Thyroid gland (tissue), 4 donors: ENCODE measurements around the gene CRYAA.

Experiments used
- POLR2A ChIP-seq, 2 donors: fragments of 450-650 bp; IDR thresholded peaks; one replicate each; pipeline ENCODE4 v1.6.1; 2017; ENCODE audit warnings: antibody characterized with exemption in 2 of 2, mild to moderate bottlenecking in 2 of 2, moderate library complexity in 1 of 2
- TF ChIP-seq, protein P1 (sequence below), 6 experiments: fragments of 200-600 bp in 3 of 6; fragments of 450-650 bp in 3 of 6; sonication (generic) in 3 of 6; IDR thresholded peaks; one replicate each; pipeline ENCODE4 v1.5.1; 2016 to 2019; ENCODE audit warnings: antibody characterized with exemption in 6 of 6, mild to moderate bottlenecking in 2 of 6, inconsistent platforms in 1 of 6, moderate library complexity in 1 of 6

DNA sequence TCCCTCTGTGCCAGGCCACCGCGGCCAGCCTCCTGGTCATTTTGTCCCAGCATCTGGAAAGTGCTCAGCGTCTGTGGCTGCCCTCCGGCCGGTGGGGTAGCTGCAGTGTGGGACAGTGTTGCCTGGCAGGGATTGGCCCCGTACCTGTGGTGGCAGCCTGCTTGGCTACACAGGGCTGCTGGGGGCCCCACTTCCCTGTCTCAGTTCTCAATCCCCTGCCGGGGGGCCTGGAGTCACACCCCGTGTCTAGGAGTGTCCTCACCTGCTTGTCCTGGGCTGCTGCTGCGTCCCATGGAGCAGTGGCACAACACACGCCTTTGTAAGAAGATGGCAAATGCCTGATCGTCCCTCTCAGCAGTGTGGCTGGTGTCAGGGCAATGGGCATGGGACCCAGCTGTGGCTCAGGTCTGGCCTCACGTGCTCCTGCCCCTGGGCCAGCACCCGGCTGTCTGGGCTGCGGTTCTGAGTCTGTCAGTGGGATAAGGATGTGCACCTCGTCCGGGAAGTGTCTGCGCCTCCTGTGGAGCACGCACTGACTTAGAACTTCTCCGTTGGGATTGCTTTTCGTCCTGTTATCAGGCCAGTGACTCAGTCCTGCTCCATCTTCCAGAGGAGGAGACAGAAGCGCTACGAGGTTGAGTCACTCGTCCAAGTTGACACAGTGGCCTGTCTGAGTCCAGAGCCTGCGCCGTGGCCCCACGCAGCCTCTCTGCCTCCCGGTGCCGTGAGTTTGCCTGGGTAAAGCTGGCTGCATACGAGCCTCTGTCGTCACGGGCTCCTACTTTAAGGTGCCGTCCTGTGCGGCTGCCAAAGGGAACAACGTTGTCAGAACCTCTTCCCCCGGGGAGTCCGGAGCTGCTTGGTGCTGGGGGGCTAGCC, 41.0 kb downstream of the CRYAA start:
- TF ChIP-seq, protein P1, sequence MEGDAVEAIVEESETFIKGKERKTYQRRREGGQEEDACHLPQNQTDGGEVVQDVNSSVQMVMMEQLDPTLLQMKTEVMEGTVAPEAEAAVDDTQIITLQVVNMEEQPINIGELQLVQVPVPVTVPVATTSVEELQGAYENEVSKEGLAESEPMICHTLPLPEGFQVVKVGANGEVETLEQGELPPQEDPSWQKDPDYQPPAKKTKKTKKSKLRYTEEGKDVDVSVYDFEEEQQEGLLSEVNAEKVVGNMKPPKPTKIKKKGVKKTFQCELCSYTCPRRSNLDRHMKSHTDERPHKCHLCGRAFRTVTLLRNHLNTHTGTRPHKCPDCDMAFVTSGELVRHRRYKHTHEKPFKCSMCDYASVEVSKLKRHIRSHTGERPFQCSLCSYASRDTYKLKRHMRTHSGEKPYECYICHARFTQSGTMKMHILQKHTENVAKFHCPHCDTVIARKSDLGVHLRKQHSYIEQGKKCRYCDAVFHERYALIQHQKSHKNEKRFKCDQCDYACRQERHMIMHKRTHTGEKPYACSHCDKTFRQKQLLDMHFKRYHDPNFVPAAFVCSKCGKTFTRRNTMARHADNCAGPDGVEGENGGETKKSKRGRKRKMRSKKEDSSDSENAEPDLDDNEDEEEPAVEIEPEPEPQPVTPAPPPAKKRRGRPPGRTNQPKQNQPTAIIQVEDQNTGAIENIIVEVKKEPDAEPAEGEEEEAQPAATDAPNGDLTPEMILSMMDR (IDR thresholded peaks at IDR 0.05), result no peak
- no peak for TF ChIP-seq POLR2A (IDR thresholded peaks at IDR 0.05)
